ENCODE data around the gene TREH.
"Not testable (repeated sequence)": the region's sequence is repeated elsewhere in the genome, so short reads cannot be mapped to it uniquely, and the experiment has no call there.

Gene TREH, protein sequence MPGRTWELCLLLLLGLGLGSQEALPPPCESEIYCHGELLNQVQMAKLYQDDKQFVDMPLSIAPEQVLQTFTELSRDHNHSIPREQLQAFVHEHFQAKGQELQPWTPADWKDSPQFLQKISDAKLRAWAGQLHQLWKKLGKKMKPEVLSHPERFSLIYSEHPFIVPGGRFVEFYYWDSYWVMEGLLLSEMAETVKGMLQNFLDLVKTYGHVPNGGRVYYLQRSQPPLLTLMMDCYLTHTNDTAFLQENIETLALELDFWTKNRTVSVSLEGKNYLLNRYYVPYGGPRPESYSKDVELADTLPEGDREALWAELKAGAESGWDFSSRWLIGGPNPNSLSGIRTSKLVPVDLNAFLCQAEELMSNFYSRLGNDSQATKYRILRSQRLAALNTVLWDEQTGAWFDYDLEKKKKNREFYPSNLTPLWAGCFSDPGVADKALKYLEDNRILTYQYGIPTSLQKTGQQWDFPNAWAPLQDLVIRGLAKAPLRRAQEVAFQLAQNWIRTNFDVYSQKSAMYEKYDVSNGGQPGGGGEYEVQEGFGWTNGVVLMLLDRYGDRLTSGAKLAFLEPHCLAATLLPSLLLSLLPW

DNA sequence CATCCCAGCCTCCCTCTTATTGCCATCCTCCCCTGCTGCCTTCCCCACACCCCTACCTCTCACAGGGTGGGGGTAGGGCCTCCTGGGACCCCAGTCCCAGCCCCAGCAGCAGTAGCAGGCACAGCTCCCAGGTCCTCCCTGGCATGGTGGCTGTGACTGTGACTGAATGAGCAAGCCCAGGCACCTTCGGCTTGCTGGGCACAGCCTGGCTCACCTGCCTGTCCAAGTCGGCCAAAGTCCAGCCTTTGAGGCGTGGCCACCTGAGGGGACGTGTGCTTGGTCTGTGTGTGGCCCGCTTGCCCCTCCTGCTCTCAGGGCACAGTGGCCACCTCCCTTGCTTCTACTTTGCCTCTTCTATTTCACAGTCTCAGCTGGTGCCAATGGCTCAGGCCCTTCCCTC lies at the start of gene TREH:
Gene TREH (minus strand): TSS at position 168 of the 400 bp plus-strand sequence. CDS start 23 bp downstream, at position 145.
- DNase-seq (ENCODE audit: low spot score), result no peak

GRCh38 chr11:118728112-118728511 lies 48.7 kb upstream of the TREH start:
- DNase-seq (ENCODE audit: low spot score), result not testable (repeated sequence)

DNA sequence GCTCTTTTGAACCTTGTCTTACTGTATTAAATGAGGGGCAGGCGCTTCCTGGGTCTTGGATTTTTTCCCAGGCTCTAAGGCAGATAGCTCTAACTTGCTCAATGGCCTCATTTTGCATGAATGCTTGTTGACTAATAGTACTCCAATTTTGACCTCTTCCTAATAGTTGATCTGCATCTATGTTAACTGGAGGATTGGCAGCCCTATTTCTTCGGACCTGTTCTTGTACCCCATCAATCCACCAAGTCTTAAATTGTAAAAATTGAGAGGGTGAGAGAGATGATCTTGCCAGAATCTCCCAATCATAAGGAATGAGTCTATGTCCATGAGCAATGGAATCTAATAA lies 48.2 kb upstream of the TREH start:
- not testable (repeated sequence) for DNase-seq (ENCODE audit: low spot score)

DNA sequence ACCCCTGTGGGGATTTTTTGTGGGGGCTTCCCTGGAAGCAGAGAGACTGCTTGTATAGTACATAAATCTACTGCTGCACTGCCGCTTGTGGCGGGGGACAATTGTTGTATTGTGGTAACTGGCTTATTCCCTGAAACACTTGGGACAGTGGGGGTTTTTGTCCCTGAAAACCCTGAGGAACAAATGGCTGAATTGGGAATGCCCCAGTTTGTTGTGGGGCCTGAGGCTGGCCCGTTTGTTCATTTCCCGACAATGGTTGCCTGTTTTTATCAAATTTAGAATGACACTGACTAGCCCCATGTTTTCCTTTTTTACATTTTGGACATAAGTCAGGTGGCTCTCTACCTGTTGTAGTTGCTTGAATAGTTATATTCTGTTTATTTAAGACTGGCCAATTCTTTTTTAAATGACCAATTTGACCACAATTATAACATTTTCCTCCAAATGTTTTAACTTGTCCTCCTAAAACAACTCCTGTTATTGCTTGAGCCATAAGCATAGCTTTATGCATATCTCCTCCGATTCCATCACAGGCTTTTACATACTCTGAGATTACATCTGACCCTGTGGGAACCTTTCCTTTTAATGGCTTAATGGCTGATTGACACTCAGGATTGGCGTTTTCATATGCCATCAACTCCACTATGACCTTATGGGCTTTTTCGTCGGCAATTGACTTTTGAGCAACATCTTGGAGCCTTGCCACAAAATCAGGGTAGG lies 47.7 kb upstream of the TREH start:
- DNase-seq (ENCODE audit: low spot score), result not testable (repeated sequence)

- not testable (repeated sequence) for DNase-seq (ENCODE audit: low spot score)
Measured at GRCh38 chr11:118721478-118722015, 42.1 kb upstream of the TREH start.

DNA sequence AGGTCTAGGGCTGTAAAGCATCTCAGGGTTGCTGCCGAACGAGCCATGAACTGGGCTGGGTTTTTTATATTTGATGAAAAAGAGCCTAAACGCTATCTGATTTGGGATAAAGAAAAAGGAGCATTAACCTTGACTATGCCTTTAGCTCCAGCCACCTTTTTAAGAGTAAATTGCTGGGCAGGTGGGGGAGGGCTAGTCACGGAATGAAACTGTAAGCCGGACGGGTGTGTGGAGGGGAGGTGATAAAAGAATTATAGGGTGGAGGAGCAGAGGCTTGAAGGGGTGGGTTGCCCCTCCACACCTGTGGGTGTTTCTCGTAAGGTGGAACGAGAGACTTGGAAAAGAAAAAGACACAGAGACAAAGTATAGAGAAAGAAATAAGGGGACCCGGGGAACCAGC lies 41.3 kb upstream of the TREH start:
- DNase-seq (ENCODE audit: low spot score), result not testable (repeated sequence)

GRCh38 chr11:118720078-118720477 lies 40.6 kb upstream of the TREH start:
- DNase-seq (ENCODE audit: low spot score), result not testable (repeated sequence)

DNA sequence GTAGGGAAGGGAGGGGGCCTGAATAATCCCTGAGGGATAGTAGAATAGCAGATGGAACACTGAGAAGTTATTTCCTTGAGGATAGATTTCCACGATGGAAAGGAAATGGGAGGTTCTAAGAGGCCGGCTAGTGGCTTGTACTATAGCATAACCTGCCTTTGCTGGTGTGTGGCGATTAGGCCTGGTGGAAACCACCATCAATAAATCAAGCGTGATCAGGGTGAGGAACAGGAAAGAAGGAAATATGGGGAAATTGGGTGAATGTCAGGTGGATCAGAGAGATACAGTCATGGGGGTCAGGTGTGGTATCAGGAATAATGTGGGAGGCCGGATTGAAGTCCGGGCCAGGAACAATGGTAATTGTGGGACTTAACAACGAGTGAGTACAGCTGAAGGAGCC lies 39.1 kb upstream of the TREH start:
- not testable (repeated sequence) for DNase-seq (ENCODE audit: low spot score)

DNA sequence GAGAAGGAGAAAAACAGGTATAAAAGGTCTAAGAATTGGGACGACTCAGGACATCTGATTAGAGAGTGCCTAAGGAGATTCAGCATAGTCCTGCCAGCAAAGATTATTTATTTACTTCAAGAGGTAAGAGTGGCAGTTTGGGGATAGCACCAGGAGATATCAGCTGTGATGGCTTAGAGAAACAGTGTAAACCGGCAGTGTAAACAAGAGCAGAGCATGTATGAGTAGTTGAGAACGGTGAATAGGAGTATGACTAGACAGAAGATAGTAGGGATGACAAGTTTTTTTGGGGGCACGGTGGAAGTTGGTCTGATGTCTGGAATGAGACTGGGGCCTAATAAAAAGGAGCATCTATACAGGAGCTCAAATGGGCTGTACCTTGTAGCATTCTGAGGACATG lies 38.3 kb upstream of the TREH start:
- not testable (repeated sequence) for DNase-seq (ENCODE audit: low spot score)

GRCh38 chr11:118717221-118717620 lies 37.8 kb upstream of the TREH start:
- not testable (repeated sequence) for DNase-seq (ENCODE audit: low spot score)

GRCh38 chr11:118715837-118716260 lies 36.4 kb upstream of the TREH start:
- DNase-seq (ENCODE audit: low spot score), result no peak

DNA sequence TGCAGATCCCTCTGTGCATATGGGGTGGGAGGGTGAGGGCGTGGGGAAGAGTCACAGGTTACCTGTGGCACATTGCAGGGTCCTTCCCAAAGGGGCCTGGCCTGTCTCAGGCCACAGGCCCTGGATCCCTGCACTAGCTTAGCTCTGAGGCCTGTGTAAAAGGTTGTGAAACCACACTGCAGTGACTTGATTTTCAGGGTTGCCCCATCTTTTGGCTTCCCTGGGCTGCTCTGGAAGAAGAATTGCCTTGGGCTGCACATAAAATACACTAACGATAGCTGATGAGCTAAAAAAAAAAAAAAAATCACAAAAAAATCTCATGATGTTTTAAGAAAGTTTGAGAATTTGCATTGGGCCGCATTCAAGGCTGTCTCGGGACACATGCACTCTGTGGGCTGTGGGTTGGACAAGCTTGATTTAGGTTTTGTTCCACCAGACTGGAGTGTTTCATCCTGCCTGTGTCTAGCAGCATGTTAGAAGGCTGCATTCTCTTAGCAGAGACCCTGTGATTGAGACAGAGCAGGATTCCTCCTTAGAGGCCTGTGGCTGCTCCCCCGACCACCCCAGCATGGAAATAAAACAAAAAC lies 35.9 kb upstream of the TREH start:
- no peak for DNase-seq (ENCODE audit: low spot score)

DNA sequence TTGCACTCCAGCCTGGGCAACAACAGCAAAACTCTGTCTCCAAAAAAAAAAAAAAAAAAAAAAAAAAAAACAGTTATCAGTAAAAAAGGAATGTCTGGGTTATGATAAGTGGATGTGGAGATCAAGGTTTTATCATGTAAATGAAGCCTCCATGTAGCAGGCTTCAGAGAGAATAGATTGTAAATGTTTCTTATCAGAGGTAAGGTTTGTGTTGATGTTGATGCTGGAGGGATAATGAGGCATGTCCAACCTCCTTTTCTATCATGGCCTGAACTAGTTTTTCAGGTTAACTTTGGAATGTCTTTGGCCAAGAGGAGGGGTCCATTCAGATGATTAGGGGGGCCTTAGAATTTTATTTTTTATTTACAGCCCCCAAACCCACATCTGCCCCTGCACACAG lies 35.4 kb upstream of the TREH start:
- DNase-seq (ENCODE audit: low spot score), result no peak

GRCh38 chr11:118714416-118714815 lies 35.0 kb upstream of the TREH start:
- DNase-seq (ENCODE audit: low spot score), result not testable (repeated sequence)

GRCh38 chr11:118708296-118708695 lies 28.8 kb upstream of the TREH start:
- no peak for DNase-seq (ENCODE audit: low spot score)

DNA sequence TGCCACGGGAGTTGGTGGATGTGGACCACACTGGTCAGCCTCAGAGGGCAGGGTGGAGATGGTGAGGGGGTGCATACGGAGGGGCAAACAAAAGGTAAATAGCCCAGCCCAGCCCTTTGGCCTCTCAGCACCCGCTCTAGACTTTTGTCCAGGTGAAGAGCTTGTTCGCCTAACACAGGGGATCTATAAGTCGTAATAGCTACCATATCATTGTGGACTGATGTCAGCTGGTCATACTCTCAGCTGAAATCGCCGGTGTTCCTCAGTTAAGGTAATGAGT lies 27.0 kb upstream of the TREH start:
- no peak for DNase-seq (ENCODE audit: low spot score)

DNA sequence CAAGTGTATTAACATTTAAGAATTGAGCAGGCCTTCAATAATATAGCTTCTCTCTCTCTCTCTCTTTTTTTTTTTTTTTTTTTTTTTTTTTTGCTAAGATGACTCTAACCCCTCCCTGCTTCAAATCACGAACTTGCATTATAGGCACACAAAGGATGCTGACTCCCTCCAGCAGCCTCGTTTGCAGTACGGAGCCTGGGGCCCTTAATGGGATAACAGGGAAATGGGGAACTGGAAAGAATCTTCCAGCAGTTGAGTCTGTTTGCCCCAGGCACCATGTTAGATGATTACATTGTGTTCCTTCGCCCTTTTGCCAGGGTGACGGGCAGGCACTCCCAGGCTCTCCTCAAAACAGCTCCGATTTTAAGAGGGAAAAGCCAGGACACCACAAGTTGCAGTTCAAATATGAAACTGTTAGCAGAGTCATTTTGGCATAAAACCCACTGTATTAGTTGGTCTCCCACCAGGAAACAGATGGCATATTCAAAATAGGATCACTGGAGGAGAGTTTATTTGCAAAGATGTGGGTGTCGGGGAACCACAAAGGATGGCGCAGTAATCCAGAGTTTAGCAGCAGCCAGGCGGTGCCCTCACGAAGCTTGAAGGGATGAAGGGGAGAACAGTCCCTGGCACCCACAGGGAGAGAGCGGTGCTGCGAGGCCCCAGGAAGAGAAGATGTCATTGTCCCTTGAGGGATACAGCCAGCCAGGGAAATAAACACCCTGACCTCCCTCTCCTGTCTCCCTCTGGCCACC lies 26.5 kb upstream of the TREH start:
- DNase-seq (ENCODE audit: low spot score), result no peak

- DNase-seq (ENCODE audit: low spot score), result no peak
Measured at GRCh38 chr11:118705111-118705741, 25.8 kb upstream of the TREH start.

- no peak for DNase-seq (ENCODE audit: low spot score)
Measured at GRCh38 chr11:118703563-118704106, 24.2 kb upstream of the TREH start.

DNA sequence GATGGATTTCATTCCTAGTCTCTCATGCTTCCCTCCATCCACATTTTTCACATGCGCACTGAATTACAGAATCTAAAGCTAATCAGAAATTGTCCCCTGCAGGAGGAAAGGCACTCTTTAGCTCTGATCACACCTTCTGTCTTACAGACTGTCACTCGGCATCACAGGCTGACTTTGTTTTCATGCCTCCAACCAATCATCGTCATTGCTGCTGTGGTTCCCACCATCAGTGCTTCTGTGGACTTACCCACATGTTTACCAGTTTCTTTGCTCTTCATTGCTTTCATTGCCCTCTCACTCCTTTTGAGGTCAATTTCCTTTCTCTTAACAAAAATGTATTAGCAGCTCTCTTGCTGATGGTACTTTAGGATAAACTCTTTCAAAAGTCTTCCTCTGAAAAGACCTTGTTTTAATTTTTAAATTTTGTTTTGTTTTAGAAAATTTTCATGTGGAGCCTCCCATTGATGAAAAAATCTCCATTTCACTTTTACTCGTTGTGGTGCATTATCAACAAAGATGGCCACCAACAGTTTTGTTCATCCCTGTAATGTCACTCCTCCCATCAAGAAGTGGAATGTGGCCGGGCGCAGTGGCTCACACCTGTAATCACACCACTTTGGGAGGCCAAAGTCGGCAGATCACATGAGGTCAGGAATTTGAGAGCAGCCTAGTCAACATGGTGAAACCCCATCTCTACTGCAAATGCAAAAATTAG lies 20.2 kb upstream of the TREH start:
- DNase-seq (ENCODE audit: low spot score), result no peak
